Measurements from ENCODE around the gene CCNL2.

DNA sequence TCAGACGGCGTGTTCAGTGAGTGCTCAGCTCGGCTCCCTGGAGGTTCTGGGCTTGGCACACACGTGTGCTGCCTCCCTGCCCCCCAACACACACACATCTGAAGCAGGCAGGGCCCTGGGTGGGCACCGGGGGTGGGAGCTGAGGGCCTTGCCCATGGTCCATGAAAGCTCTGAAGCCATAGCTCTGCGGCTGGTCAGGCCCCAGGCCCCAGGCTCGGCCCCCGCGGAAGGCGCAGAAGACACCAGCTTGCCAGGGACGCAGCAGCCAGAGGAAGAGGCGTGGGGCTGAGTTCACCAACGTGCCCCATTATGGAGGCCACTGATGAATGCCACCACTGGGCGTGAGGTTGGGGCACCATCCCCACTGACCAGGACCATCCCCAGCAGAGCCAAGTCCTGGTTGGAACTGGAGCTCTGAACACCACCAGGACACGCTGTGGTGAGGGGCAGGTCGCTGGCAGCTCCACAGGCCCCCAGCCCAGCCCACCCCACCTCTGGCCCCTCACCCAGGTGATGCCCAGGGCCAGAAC, 28.3 kb downstream of the CCNL2 start:
- TF ChIP-seq POLR2A (IDR thresholded peaks at IDR 0.05; ENCODE audit: extremely low read depth, insufficient read length): no peak
- TF ChIP-seq, protein P1, sequence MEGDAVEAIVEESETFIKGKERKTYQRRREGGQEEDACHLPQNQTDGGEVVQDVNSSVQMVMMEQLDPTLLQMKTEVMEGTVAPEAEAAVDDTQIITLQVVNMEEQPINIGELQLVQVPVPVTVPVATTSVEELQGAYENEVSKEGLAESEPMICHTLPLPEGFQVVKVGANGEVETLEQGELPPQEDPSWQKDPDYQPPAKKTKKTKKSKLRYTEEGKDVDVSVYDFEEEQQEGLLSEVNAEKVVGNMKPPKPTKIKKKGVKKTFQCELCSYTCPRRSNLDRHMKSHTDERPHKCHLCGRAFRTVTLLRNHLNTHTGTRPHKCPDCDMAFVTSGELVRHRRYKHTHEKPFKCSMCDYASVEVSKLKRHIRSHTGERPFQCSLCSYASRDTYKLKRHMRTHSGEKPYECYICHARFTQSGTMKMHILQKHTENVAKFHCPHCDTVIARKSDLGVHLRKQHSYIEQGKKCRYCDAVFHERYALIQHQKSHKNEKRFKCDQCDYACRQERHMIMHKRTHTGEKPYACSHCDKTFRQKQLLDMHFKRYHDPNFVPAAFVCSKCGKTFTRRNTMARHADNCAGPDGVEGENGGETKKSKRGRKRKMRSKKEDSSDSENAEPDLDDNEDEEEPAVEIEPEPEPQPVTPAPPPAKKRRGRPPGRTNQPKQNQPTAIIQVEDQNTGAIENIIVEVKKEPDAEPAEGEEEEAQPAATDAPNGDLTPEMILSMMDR (IDR thresholded peaks at IDR 0.05; ENCODE audit: low read depth, low read length): no peak
